DND-41 (cell line): Measurements from ENCODE around the gene CRHBP.
"Not testable (repeated sequence)": the region's sequence is repeated elsewhere in the genome, so short reads cannot be mapped to it uniquely, and the experiment has no call there.

Experiments
- ATAC-seq: fragments of 200-7000 bp; cut with Tn5 transposase; 3 replicates; pipeline ENCODE4 v1.9.1; 2021; ENCODE audit warnings: low read depth; ENCODE audit not compliant: insufficient read depth
- DNase-seq: peaks from one replicate; pipeline ENCODE4 v3.0.0-alpha.2; 2020
- H2AFZ ChIP-seq: 2 replicates; pipeline ENCODE4 v1.6.0; 2012; ENCODE audit warnings: low read depth, low read length
- H3K27ac ChIP-seq: 2 replicates; pipeline ENCODE4 v1.5.1; 2012; ENCODE audit warnings: low read length, inconsistent platforms
- H3K27me3 ChIP-seq: fragments of 200-600 bp; sonication (generic); 2 replicates; pipeline ENCODE4 v1.6.0; 2012; ENCODE audit warnings: low read length, mild to moderate bottlenecking, inconsistent platforms; ENCODE audit not compliant: insufficient read depth, poor library complexity
- H3K36me3 ChIP-seq: 2 replicates; pipeline ENCODE4 v1.5.1; 2012; ENCODE audit warnings: low read length, inconsistent platforms; ENCODE audit not compliant: insufficient read depth
- H3K4me1 ChIP-seq: 2 replicates; pipeline ENCODE4 v1.5.1; 2012; ENCODE audit warnings: mild to moderate bottlenecking, low read length; ENCODE audit not compliant: insufficient read depth
- H3K4me2 ChIP-seq: 2 replicates; pipeline ENCODE4 v1.6.0; 2012; ENCODE audit warnings: mild to moderate bottlenecking, moderate library complexity, low read length, inconsistent platforms; ENCODE audit not compliant: insufficient read depth
- H3K4me3 ChIP-seq, 2 experiments: fragments of 200-600 bp in 1 of 2; shearing (Covaris generic) in 1 of 2; 2 replicates each; pipeline ENCODE4 v1.5.1; 2012 to 2016; ENCODE audit warnings: inconsistent platforms in 2 of 2, low read length in 2 of 2, mild to moderate bottlenecking in 2 of 2, low read depth in 1 of 2, moderate library complexity in 1 of 2
- H3K79me2 ChIP-seq: 2 replicates; pipeline ENCODE4 v1.6.0; 2012; ENCODE audit warnings: low read length, inconsistent platforms; ENCODE audit not compliant: insufficient read depth
- H3K9ac ChIP-seq: 2 replicates; pipeline ENCODE4 v1.6.0; 2012; ENCODE audit warnings: low read depth, mild to moderate bottlenecking, inconsistent platforms, low read length, moderate library complexity
- H3K9me3 ChIP-seq: 2 replicates; pipeline ENCODE4 v1.5.1; 2012; ENCODE audit warnings: low read length, moderate library complexity, mild to moderate bottlenecking, inconsistent platforms; ENCODE audit not compliant: insufficient read depth, severe bottlenecking
- H4K20me1 ChIP-seq: 2 replicates; pipeline ENCODE4 v1.6.0; 2012; ENCODE audit warnings: low read length; ENCODE audit not compliant: insufficient read depth
- CTCF ChIP-seq: IDR thresholded peaks from 2 replicates; pipeline ENCODE4 v1.5.1; 2012; ENCODE audit warnings: borderline replicate concordance, low read length, moderate library complexity, mild to moderate bottlenecking; ENCODE audit not compliant: poor library complexity, severe bottlenecking; ENCODE audit errors: extremely low read depth
- EZH2 ChIP-seq: IDR thresholded peaks from 3 replicates; pipeline ENCODE4 v1.6.1; 2012; ENCODE audit warnings: borderline replicate concordance, low read depth, mild to moderate bottlenecking, moderate library complexity, low read length, inconsistent platforms; ENCODE audit not compliant: severe bottlenecking

CRHBP gene

GRCh38 chr5:76994337-76994736 is 41.5 kb downstream of the CRHBP start:
- Histone ChIP-seq H3K4me2 (no peak overlapping the region), H3K9me3 (no peaks in the 10 kb centered on the region), H3K4me3 (no peak overlapping the region), H4K20me1 (no peaks in the 10 kb centered on the region), H3K9ac (no peak overlapping the region), H2AFZ (no peak overlapping the region), H3K36me3 (no peaks in the 10 kb centered on the region), H3K79me2 (no peaks in the 10 kb centered on the region), H3K27me3 (no peaks in the 10 kb centered on the region), H3K27ac (no peak overlapping the region), H3K4me1 (no peaks in the 10 kb centered on the region)
- ATAC-seq: no peak
- TF ChIP-seq EZH2 (no peak), CTCF (no peak)
- DNase-seq: no peak

GRCh38 chr5:76998251-76998650 is 45.4 kb downstream of the CRHBP start:
- not testable (repeated sequence) for ATAC-seq

GRCh38 chr5:76999451-76999850 is 46.6 kb downstream of the CRHBP start:
- TF ChIP-seq EZH2 (no peak), CTCF (no peak)
- no peak overlapping the region for H3K4me2 ChIP-seq
- H4K20me1 ChIP-seq: no peaks in the 10 kb centered on the region
- H3K4me1 ChIP-seq: no peaks in the 10 kb centered on the region
- no peak overlapping the region for H3K4me3 ChIP-seq
- peaks cover 4% of the 10 kb centered on the region for H3K27me3 ChIP-seq
- H3K9me3 ChIP-seq: no peaks in the 10 kb centered on the region
- ATAC-seq: no peak
- H2AFZ ChIP-seq: no peak overlapping the region
- DNase-seq: no peak
- H3K27ac ChIP-seq: no peak overlapping the region
- H3K36me3 ChIP-seq: no peaks in the 10 kb centered on the region
- no peaks in the 10 kb centered on the region for H3K79me2 ChIP-seq
- H3K9ac ChIP-seq: no peak overlapping the region

More at GRCh38 chr5:76998251-76998650, 45.4 kb downstream of the CRHBP start:
- not testable (repeated sequence) for H4K20me1 ChIP-seq, H3K27me3 ChIP-seq, H3K9me3 ChIP-seq, H3K36me3 ChIP-seq, H2AFZ ChIP-seq, H3K79me2 ChIP-seq, H3K4me1 ChIP-seq, H3K9ac ChIP-seq, H3K4me3 ChIP-seq, H3K27ac ChIP-seq, DNase-seq, H3K4me2 ChIP-seq

GRCh38 chr5:77003246-77003645 is 50.4 kb downstream of the CRHBP start:
- Histone ChIP-seq H3K79me2 (no peaks in the 10 kb centered on the region), H3K36me3 (no peaks in the 10 kb centered on the region), H3K4me2 (no peak overlapping the region), H3K27me3 (peaks cover 4% of the 10 kb centered on the region), H3K9me3 (no peaks in the 10 kb centered on the region), H3K27ac (no peak overlapping the region), H3K4me3 (no peak overlapping the region), H2AFZ (no peak overlapping the region), H3K9ac (no peak overlapping the region), H4K20me1 (no peaks in the 10 kb centered on the region), H3K4me1 (no peaks in the 10 kb centered on the region)
- ATAC-seq: no peak
- TF ChIP-seq CTCF (no peak), EZH2 (no peak)
- no peak for DNase-seq
